ENCODE measurements around the gene UBE2V1.

DNA sequence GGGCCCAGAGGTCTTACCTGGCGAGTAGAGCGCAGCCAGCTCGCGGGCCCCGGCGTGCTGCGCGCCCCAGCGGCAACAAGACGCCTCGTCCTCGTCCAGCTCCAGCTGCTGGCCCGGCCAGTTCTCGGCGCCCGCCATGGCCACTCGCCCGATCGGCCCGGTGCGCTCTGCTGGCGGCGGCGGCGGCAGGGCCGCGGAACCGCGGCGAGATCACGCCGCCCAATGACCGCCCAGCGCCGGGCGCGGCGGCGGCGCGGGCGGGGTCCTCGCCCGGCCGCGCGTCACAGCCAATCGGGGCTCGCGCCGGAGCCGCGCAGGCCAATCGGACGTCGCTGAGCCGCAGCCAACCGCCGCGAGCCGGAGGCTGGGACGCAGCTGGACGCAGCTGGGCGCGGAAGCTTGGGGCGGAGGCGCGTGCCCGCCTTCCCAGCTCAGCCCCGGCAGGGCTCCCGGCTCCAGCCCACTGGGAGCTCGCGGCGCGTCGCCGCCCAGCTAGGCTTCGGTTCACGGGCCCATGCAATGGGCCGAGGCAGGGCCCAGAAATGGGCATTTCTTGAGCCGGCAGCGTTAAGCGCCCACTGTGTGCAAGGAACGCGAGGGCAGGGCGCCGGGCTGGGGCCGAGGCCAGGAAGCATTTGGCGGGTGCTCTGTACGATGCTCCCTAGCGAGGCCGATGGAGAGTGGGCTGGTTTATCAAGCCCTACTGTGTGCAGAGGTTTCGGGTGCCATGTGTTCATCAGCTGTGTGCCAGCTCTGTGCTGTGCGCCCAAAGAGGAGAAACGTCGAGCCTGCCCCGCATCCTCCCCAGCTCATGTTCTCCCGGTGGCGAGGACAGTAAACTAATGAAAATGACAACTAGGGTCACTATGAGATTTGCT is 40.8 kb upstream of the UBE2V1 start, which contains the start of gene PEDS1:
- peak; percentile 88; the same call in 1 of the 2 replicates for TF ChIP-seq POLR2A (IDR thresholded peaks at IDR 0.05; ENCODE audit: low read depth, low read length)
- peak; percentile 75; the same call in 1 of the 2 replicates for TF ChIP-seq POLR2AphosphoS5 (IDR thresholded peaks at IDR 0.05; ENCODE audit: low read depth, low read length)
- peak; percentile 24; the same call in 1 of the 2 replicates for TF ChIP-seq TAF1 (IDR thresholded peaks at IDR 0.05; ENCODE audit: borderline replicate concordance, low read depth, low read length)
